HUES64 (cell line): ENCODE data around the gene CACNA1B.

ENCODE experiments used
- H3K27ac ChIP-seq: 2 replicates; pipeline ENCODE4 v1.7.0; 2013; ENCODE audit warnings: low read depth, low read length, inconsistent platforms
- H3K27me3 ChIP-seq: 2 replicates; pipeline ENCODE4 v1.6.1; 2013; ENCODE audit warnings: mild to moderate bottlenecking, low read length; ENCODE audit not compliant: insufficient read depth
- H3K36me3 ChIP-seq: 2 replicates; pipeline ENCODE4 v1.6.1; 2013; ENCODE audit warnings: mild to moderate bottlenecking, low read length; ENCODE audit not compliant: insufficient read depth
- H3K4me1 ChIP-seq: 2 replicates; pipeline ENCODE4 v1.6.1; 2013; ENCODE audit warnings: mild to moderate bottlenecking, low read length, moderate library complexity; ENCODE audit not compliant: insufficient read depth
- H3K4me3 ChIP-seq: 2 replicates; pipeline ENCODE4 v1.5.1; 2013; ENCODE audit warnings: mild to moderate bottlenecking, low read length, moderate library complexity
- H3K9ac ChIP-seq: 2 replicates; pipeline ENCODE4 v1.6.1; 2013; ENCODE audit warnings: mild to moderate bottlenecking, low read depth, low read length
- H3K9me3 ChIP-seq: 2 replicates; pipeline ENCODE4 v1.6.1; 2013; ENCODE audit warnings: low read depth, low read length; ENCODE audit not compliant: insufficient read depth
- WGBS: fragments of 150-250, 120-280 bp; methylation state at CpG from one replicate; pipeline ENCODE4 v1.1.7; 2013; ENCODE audit warnings: missing lambda C conversion rate; 5-methylcytosine and 5-hydroxymethylcytosine counted together

Gene CACNA1B

DNA sequence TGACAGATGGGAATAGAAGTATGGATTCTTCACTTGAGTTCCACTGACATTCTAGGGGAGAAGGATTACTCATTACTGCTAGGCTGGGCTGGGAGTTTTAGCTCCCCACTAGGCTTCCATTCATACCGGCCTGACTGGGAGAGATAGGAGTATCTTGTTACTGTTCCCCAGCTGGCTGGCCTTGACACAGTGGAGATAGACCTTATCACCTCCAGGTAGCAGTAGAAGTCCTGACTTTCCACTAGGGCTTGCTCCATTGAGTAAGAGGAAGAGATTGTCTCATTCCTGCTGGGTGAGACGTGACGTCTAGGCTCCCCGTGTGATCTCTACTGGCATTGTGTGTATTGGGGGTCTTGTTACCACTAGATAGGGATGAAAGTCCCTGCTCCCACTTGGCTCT is 156.4 kb downstream of the CACNA1B start:
- H3K9ac ChIP-seq, result no peak overlapping the region
- H3K27ac ChIP-seq, result no peak overlapping the region
- no peaks in the 10 kb centered on the region for H3K4me1 ChIP-seq
- no peaks in the 10 kb centered on the region for H3K36me3 ChIP-seq
- no peaks in the 10 kb centered on the region for H3K27me3 ChIP-seq
- no peak overlapping the region for H3K4me3 ChIP-seq
- no peaks in the 10 kb centered on the region for H3K9me3 ChIP-seq
- WGBS, result 78% methylated on average over 4 of the region's 4 CpGs

DNA sequence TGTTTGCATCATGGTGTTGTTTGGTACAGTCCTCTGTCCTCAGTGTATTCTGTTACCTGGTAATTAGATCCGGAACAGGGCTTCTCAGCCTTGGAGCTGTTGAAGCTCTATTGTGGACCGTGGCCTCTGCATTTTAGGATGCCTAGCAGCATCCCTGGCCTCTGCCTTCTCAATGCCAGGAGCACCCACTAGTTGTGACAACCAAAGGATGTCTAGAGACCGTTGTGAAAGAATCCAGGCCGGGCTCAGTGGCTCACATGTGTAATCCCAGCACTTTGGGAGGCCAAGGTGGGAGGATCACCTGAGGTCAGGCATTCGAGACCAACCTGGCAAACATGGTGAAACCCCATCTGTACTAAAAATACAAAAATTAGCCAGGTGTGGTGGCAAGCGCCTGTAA is 159.6 kb downstream of the CACNA1B start:
- WGBS, result 60% methylated on average over 6 of the region's 6 CpGs

DNA sequence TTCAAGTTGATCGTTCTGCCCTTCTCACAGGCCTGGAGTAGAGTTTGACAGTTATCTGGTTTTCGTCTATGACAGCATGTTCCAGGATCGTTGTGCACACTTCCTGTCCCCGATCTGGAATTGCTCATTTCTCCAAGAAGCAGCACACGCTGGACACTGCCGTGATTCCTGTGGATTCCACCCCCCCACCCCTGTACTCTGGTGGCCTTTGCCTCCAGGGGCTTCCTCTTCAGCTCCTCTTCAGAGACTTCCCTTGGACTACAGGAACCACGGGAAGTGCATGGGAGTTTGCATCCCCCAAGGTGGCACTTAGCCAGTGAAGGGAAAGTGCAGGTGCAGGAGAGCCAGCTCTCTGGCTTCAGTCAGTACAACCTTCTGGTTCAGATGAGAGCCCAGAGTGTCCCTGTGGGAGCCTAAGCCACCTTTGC is 160.7 kb downstream of the CACNA1B start:
- Histone ChIP-seq H3K9ac (no peak overlapping the region), H3K27me3 (no peaks in the 10 kb centered on the region), H3K27ac (no peak overlapping the region), H3K9me3 (no peaks in the 10 kb centered on the region), H3K36me3 (no peaks in the 10 kb centered on the region), H3K4me3 (no peak overlapping the region), H3K4me1 (no peaks in the 10 kb centered on the region)
- WGBS, result 91% methylated on average over 7 of the region's 7 CpGs

More for the DNA sequence above, 159.6 kb downstream of the CACNA1B start:
- no peak overlapping the region for H3K27ac ChIP-seq
- no peak overlapping the region for H3K9ac ChIP-seq
- H3K36me3 ChIP-seq, result no peaks in the 10 kb centered on the region
- H3K4me3 ChIP-seq, result no peak overlapping the region
- no peaks in the 10 kb centered on the region for H3K27me3 ChIP-seq
- no peaks in the 10 kb centered on the region for H3K9me3 ChIP-seq
- H3K4me1 ChIP-seq, result no peaks in the 10 kb centered on the region

DNA sequence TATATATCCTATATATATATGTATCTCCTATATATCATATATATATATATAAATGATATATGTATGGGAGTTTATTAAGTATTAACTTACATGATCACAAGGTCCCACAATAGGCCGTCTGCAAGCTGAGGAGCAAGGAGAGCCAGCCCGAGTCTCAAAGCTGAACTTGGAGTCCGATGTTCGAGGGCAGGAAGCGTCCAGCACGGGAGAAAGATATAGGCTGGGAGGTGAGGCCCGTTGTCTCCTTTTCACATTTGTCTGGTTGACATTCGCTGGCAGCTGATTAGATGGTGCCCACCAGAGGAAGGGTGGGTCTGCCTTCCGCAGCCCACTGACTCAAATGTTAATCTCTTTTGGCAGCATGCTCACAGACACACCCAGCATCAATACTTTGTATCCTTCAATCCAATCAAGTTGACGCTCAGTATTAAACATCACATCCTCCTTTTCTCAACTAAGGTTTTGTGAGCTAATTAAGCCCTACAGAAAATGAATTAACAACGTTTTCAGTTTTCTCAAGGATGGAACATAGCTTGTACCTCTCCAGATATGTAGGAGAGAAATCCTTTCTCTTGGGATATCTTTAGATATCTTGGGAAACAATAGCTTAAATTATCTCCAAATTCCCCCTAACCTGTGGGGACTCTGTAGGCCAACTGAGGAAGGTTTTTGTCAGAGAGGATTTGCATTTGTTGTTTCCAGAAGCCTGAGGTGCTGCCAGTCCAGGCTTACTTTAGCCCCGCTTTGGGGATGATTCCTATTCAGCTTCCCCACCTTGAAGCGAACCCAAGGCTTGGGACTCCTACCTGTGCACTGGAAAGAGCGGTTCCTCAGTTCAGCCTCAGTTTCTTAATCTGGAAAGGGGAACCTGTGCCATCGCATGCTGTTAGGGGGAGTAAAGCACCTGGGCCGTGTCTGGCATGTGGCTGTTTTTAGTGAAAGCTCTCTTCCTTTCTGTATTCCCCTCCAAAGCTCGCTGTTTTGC is 163.2 kb downstream of the CACNA1B start:
- WGBS, result 76% methylated on average over 17 of the region's 17 CpGs
- no peak overlapping the region for H3K4me3 ChIP-seq
- no peak overlapping the region for H3K9ac ChIP-seq
- no peak overlapping the region for H3K27ac ChIP-seq
- no peaks in the 10 kb centered on the region for H3K27me3 ChIP-seq
- H3K36me3 ChIP-seq, result no peaks in the 10 kb centered on the region
- no peaks in the 10 kb centered on the region for H3K9me3 ChIP-seq
- H3K4me1 ChIP-seq, result no peaks in the 10 kb centered on the region

DNA sequence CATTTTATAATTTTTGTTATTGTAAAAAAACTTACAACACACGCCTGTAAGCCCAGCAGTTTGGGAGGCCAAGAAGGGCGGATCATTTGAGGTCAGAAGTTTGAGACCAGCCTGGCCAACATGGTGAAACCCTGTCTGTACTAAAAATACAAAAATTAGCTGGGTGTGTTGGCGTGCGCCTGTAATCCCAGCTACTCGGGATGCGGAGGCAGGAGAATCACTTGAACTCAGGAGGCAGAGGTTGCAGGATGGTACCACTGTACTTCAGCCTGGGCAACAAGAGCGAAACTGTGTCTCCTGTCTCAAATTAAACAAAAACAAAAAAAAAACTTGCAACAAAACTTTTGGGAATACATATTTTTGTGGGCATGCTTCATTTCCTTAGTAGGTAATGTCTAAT is 164.6 kb downstream of the CACNA1B start:
- WGBS, result 85% methylated on average over 7 of the region's 7 CpGs
- Histone ChIP-seq H3K9me3 (no peaks in the 10 kb centered on the region), H3K27me3 (no peaks in the 10 kb centered on the region), H3K4me1 (no peaks in the 10 kb centered on the region), H3K36me3 (no peaks in the 10 kb centered on the region), H3K9ac (no peak overlapping the region), H3K4me3 (no peak overlapping the region), H3K27ac (no peak overlapping the region)

DNA sequence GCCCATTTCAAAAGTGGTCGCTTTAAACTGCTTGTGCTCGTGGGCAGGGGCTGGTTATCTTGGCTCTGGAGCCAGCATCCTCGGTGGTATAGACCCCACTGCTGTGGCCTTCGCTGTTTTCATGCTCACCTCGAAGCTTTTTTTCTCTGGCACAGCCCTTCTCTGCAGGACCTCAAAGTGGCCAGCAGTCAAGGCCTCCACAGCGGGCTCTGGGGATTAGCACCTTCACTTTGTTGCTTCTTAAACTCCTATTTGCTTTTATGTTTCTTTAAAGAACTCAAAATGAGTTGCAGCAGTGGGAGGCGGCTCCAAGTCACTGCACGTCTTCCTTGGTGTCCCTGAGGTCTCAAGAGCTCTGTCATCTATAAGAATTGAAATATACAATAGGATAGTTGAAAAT is 165.1 kb downstream of the CACNA1B start:
- Histone ChIP-seq H3K9me3 (no peaks in the 10 kb centered on the region), H3K4me3 (no peak overlapping the region), H3K9ac (no peak overlapping the region), H3K27ac (no peak overlapping the region), H3K27me3 (no peaks in the 10 kb centered on the region), H3K36me3 (peaks cover 4% of the 10 kb centered on the region; the same call in 1 of the 2 replicates), H3K4me1 (no peaks in the 10 kb centered on the region)
- 72% methylated on average over 8 of the region's 8 CpGs for WGBS

DNA sequence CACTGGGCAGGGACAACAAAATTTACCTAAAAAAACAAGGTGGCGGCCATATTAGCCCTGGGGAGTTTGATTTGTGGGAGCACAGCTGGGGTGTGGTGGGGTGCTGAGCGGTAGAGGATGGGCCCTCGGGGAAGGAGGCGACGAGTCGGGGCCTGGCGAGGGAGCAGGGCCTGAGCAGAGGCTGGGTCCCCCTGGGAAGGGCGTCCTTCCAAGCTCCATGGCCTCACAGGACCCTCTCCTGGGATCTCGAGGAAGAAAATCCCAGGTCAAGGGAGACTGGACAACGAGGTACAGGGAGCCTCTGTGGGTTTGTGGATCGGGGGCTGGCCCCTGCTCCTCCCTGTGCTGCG is 165.5 kb downstream of the CACNA1B start:
- Histone ChIP-seq H3K36me3 (peaks cover 5% of the 10 kb centered on the region; the same call in 1 of the 2 replicates), H3K27me3 (no peaks in the 10 kb centered on the region), H3K4me3 (no peak overlapping the region), H3K27ac (no peak overlapping the region), H3K9ac (no peak overlapping the region), H3K4me1 (no peaks in the 10 kb centered on the region), H3K9me3 (no peaks in the 10 kb centered on the region)
- 81% methylated on average over 12 of the region's 12 CpGs for WGBS

DNA sequence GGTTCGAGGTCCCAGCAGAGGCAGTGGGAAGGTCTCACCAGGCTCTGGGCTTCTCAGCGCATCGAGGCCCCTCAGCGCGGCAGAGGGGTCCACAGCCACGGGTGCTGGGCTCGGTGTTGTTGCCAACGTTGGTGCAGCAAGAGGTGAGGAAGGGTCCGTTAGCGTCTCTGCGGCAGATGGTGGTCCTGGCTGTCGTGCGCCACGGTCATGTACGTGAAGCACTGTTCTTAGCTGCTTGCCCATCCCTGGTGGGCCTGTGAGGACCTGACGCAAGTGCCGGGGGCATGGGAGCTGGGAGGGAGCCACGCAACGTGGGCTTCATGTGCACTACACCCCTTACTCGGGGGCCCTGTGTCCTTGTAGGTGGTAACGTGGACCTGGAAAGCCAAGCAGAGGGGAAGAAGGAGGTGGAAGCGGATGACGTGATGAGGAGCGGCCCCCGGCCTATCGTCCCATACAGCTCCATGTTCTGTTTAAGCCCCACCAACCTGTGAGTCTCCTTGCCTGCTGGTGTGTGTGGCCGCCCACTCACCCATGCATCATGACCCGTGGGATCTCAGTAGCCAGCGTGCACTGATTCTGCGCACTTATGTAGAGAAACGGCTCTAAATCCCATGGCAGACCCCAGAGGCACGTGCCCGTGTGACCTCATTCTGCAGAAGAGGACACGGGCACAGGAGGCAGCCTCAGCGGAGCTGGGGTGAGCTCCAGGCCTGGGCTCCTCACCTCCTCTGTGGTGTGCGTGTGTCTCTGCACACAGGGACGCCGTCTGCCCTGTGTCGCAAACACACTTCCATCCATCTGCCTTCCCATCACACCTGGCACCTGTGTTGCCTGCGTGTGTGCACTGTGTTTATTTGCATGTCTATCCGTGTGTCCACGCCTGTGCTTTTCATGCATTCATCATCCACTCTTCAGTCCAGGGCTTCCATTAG is 166.1 kb downstream of the CACNA1B start:
- Histone ChIP-seq H3K4me1 (no peaks in the 10 kb centered on the region), H3K36me3 (peaks cover 5% of the 10 kb centered on the region; the same call in 1 of the 2 replicates), H3K9ac (no peak overlapping the region), H3K27ac (no peak overlapping the region), H3K4me3 (no peak overlapping the region), H3K9me3 (no peaks in the 10 kb centered on the region), H3K27me3 (no peaks in the 10 kb centered on the region)
- WGBS, result 91% methylated on average over 42 of the region's 42 CpGs

DNA sequence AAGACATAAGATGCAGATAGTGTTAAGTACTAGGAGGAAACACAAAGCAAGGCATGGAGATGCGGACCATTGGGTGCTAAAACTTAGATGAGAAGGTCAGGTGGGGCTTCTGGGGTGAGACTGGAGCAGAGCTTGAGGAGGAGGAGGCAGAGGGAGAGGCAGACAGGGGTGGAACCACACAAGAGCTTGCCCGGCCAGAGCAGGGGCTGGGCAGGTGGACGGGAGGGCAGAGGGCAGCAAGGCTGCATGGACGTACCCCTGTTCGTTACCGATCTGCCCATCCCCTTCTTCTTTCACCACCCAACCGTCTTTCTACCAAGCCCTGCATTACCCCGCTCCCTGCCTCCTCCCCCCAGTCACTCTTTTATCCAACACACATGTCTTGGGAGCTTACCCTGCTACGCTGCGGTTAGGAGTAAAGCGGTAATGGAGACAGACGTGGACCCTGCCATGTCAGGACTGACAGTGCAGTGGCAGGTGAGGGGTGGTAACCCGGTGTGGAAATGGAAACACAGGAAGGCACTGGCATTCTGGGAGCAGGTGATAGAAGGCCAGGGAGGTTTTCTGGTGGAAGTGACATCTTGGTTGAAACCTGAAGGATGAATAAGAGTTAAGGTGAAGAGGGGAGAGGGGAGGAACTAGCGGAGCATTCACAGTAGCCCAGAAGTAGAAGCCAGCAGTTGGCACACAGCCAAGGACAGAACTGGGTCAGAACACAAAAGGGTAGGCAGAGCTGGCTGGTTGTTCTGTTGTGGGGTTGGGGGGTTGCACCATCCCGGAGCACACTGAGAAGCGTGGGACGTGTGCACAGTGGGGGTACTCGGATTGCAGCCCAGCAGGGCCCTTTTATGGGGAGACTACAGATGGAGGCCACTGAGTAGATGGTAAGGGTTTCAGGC is 167.2 kb downstream of the CACNA1B start:
- no peak overlapping the region for H3K27ac ChIP-seq
- H3K36me3 ChIP-seq, result peaks cover 5% of the 10 kb centered on the region; the same call in 1 of the 2 replicates
- WGBS, result 87% methylated on average over 18 of the region's 18 CpGs
- no peak overlapping the region for H3K9ac ChIP-seq
- no peaks in the 10 kb centered on the region for H3K9me3 ChIP-seq
- H3K4me3 ChIP-seq, result no peak overlapping the region
- H3K4me1 ChIP-seq, result no peaks in the 10 kb centered on the region
- no peaks in the 10 kb centered on the region for H3K27me3 ChIP-seq
